GM12892 (cell line): ENCODE measurements around the gene E2F8.

Experiments used
- DNase-seq: peaks from one replicate; pipeline ENCODE4 v3.0.0; 2011; ENCODE audit not compliant: insufficient read length
- FAIRE-seq: peaks from 2 replicates; lab custom pipeline; 2011; peaks lifted over from hg19 to GRCh38; lab: Jason Lieb, UNC
- POLR2A ChIP-seq: IDR thresholded peaks from 2 replicates; pipeline ENCODE4 v1.6.1; 2011; ENCODE audit warnings: low read depth, low read length, control low read depth
- POLR2AphosphoS5 ChIP-seq: IDR thresholded peaks from 2 replicates; pipeline ENCODE4 v1.6.1; 2011; ENCODE audit warnings: low read depth, low read length, control low read depth
- TAF1 ChIP-seq: IDR thresholded peaks from 2 replicates; pipeline ENCODE4 v1.6.1; 2011; ENCODE audit warnings: low read depth, mild to moderate bottlenecking, control low read depth, low read length, borderline replicate concordance

E2F8 gene

GRCh38 chr11:19232910-19233503 lies 7.7 kb downstream of the E2F8 start:
- no peak for TF ChIP-seq POLR2A
- no peak for TF ChIP-seq POLR2AphosphoS5
- TF ChIP-seq TAF1, result no peak
- DNase-seq (no peak), FAIRE-seq (no peak)

GRCh38 chr11:19229671-19230070 lies 11.1 kb downstream of the E2F8 start:
- no peak for DNase-seq
- TF ChIP-seq TAF1 (no peak), POLR2A (no peak)
- FAIRE-seq, result no peak

- FAIRE-seq, result no peak
- no peak for TF ChIP-seq TAF1
- TF ChIP-seq POLR2A, result no peak
- no peak for TF ChIP-seq POLR2AphosphoS5
Observed at GRCh38 chr11:19228968-19229367, 11.8 kb downstream of the E2F8 start.

GRCh38 chr11:19226378-19227195 lies 14.2 kb downstream of the E2F8 start:
- DNase-seq (no peak), FAIRE-seq (no peak)
- TF ChIP-seq POLR2A (no peak), TAF1 (no peak), POLR2AphosphoS5 (no peak)

More at GRCh38 chr11:19228968-19229367, 11.8 kb downstream of the E2F8 start:
- no peak for DNase-seq

GRCh38 chr11:19225581-19225980 lies 15.2 kb downstream of the E2F8 start:
- FAIRE-seq (peak; percentile 67), DNase-seq (no peak)
- no peak for TF ChIP-seq POLR2AphosphoS5

GRCh38 chr11:19225123-19225522 lies 15.6 kb downstream of the E2F8 start:
- TF ChIP-seq POLR2AphosphoS5 (no peak), TAF1 (no peak), POLR2A (no peak)
- DNase-seq (no peak), FAIRE-seq (no peak)

GRCh38 chr11:19220903-19221724 lies 19.6 kb downstream of the E2F8 start:
- FAIRE-seq, result no peak

GRCh38 chr11:19218786-19219460 lies 21.8 kb downstream of the E2F8 start:
- no peak for DNase-seq
- FAIRE-seq, result no peak
- TF ChIP-seq POLR2AphosphoS5 (no peak), POLR2A (no peak), TAF1 (no peak)

More at GRCh38 chr11:19220903-19221724, 19.6 kb downstream of the E2F8 start:
- no peak for DNase-seq
- no peak for TF ChIP-seq POLR2AphosphoS5
- TF ChIP-seq TAF1, result no peak
- no peak for TF ChIP-seq POLR2A

- no peak for DNase-seq
- no peak for FAIRE-seq
- TF ChIP-seq POLR2A, result no peak
Observed at GRCh38 chr11:19218216-19218615, 22.5 kb downstream of the E2F8 start.

- no peak for FAIRE-seq
- no peak for DNase-seq
- TF ChIP-seq TAF1 (no peak), POLR2A (no peak), POLR2AphosphoS5 (no peak)
Observed at GRCh38 chr11:19216709-19217374, 23.9 kb downstream of the E2F8 start.

- DNase-seq (no peak), FAIRE-seq (no peak)
- TF ChIP-seq TAF1 (no peak), POLR2AphosphoS5 (no peak), POLR2A (no peak)
Observed at GRCh38 chr11:19216021-19216420, 24.7 kb downstream of the E2F8 start.
